ENCODE data around the gene PKD1L1.

PKD1L1 gene

GRCh38 chr7:47952224-47952623 is 4.0 kb upstream of the PKD1L1 start:
- no peak overlapping the region for H3K4me3 ChIP-seq (ENCODE audit: low read depth, low read length)
- DNase-seq (ENCODE audit: low read depth), result no peak
- TF ChIP-seq MAX (IDR thresholded peaks at IDR 0.05; ENCODE audit: low read depth, low read length) (no peak), POLR2A (IDR thresholded peaks at IDR 0.05; ENCODE audit: extremely low read depth, insufficient read length) (no peak), CTCF (IDR thresholded peaks at IDR 0.05; ENCODE audit: low read depth, low read length) (no peak), MYC (IDR thresholded peaks at IDR 0.05; ENCODE audit: low read depth, low read length) (no peak)

GRCh38 chr7:47951374-47951773 is 3.1 kb upstream of the PKD1L1 start:
- TF ChIP-seq MAX (IDR thresholded peaks at IDR 0.05; ENCODE audit: low read depth, low read length), result no peak
- no peak for TF ChIP-seq CTCF (IDR thresholded peaks at IDR 0.05; ENCODE audit: low read depth, low read length)
- no peak for TF ChIP-seq MYC (IDR thresholded peaks at IDR 0.05; ENCODE audit: low read depth, low read length)
- TF ChIP-seq POLR2A (IDR thresholded peaks at IDR 0.05; ENCODE audit: extremely low read depth, insufficient read length), result no peak
- no peak for DNase-seq (ENCODE audit: low read depth)
- no peak overlapping the region for H3K4me3 ChIP-seq (ENCODE audit: low read depth, low read length)

GRCh38 chr7:47950714-47951113 is 2.4 kb upstream of the PKD1L1 start:
- TF ChIP-seq POLR2A (IDR thresholded peaks at IDR 0.05; ENCODE audit: extremely low read depth, insufficient read length), result no peak
- no peak for DNase-seq (ENCODE audit: low read depth)
- no peak overlapping the region for H3K4me3 ChIP-seq (ENCODE audit: low read depth, low read length)

- no peak for DNase-seq (ENCODE audit: low read depth)
- TF ChIP-seq MYC (IDR thresholded peaks at IDR 0.05; ENCODE audit: low read depth, low read length), result no peak
- no peak for TF ChIP-seq POLR2A (IDR thresholded peaks at IDR 0.05; ENCODE audit: extremely low read depth, insufficient read length)
- no peak for TF ChIP-seq CTCF (IDR thresholded peaks at IDR 0.05; ENCODE audit: low read depth, low read length)
- TF ChIP-seq MAX (IDR thresholded peaks at IDR 0.05; ENCODE audit: low read depth, low read length), result no peak
Measured at GRCh38 chr7:47949703-47950102, 1.4 kb upstream of the PKD1L1 start.

GRCh38 chr7:47947355-47947749 is 914 bp downstream of the PKD1L1 start:
- TF ChIP-seq POLR2A (IDR thresholded peaks at IDR 0.05; ENCODE audit: extremely low read depth, insufficient read length) (no peak), MYC (IDR thresholded peaks at IDR 0.05; ENCODE audit: low read depth, low read length) (no peak), MAX (IDR thresholded peaks at IDR 0.05; ENCODE audit: low read depth, low read length) (no peak), CTCF (IDR thresholded peaks at IDR 0.05; ENCODE audit: low read depth, low read length) (no peak)

More at GRCh38 chr7:47949703-47950102, 1.4 kb upstream of the PKD1L1 start:
- H3K4me3 ChIP-seq (ENCODE audit: low read depth, low read length), result no peak overlapping the region

GRCh38 chr7:47946581-47947354 is 1.5 kb downstream of the PKD1L1 start:
- TF ChIP-seq CTCF (IDR thresholded peaks at IDR 0.05; ENCODE audit: low read depth, low read length) (no peak), MAX (IDR thresholded peaks at IDR 0.05; ENCODE audit: low read depth, low read length) (no peak), POLR2A (IDR thresholded peaks at IDR 0.05; ENCODE audit: extremely low read depth, insufficient read length) (no peak), MYC (IDR thresholded peaks at IDR 0.05; ENCODE audit: low read depth, low read length) (no peak)
- DNase-seq (ENCODE audit: low read depth), result no peak
- H3K4me3 ChIP-seq (ENCODE audit: low read depth, low read length), result no peak overlapping the region

More at GRCh38 chr7:47947355-47947749, 914 bp downstream of the PKD1L1 start:
- DNase-seq (ENCODE audit: low read depth), result no peak
- H3K4me3 ChIP-seq (ENCODE audit: low read depth, low read length), result no peak overlapping the region

All from NB4 (cell line).